HG03280 (cell line): ENCODE measurements around the gene PPP1R7.

Experiments
- ATAC-seq: cut with Tn5 transposase; IDR thresholded peaks from one replicate; pipeline ENCODE4 v1.9.1; 2021; ENCODE audit warnings: mild to moderate bottlenecking, moderate library complexity; ENCODE audit not compliant: unreplicated experiment

The PPP1R7 gene

GRCh38 chr2:241118737-241119505 lies 31.3 kb upstream of the PPP1R7 start:
- ATAC-seq: no peak

GRCh38 chr2:241120440-241120839 lies 29.8 kb upstream of the PPP1R7 start:
- no peak for ATAC-seq

DNA sequence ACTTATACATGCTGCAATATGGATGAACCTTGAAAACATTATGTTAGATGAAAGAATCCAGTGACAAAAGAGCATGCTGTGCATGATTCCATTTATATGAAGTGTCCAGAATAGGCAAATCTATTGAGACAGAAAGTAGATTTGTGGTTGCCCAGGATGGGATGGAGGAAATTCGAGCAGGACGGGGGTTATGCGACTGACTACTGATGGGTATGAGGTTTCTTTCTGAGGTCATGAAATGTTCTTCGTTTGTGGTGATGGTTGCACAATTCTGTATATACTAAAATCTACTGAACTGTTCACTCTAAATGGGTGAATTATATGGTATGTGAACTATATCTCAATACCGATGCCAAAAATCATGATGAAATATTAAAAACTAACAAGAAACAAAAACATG lies 29.3 kb upstream of the PPP1R7 start:
- no peak for ATAC-seq

DNA sequence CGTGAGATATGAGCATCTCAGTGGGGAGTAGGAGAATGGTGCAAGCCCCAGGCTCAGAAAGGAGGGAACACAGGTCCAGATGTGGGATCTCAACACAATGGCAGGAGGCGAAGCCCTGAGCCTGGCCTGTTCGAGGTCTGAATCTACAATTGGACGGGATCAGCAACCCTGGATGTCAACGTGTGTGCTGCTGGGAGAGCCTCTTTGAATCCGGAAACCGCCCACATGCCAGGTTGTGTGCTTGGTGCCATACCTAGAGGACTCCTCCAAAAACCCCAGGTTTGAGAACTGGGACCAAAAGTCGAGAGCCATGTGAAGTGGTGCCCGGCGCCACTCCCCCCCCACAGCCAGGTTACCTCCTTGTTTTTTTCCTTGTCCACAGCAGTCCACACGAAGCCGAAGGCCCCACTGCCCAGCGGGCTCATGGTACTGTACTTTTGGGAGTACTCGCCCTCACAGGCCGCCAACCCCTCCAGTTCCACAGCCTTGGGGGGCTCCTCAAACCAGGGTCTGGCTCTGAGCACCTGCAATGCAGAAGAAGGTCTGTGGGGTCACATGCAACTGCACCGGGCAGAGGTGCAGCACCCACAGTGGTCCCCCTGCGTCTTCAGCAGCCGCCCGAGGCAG lies 27.8 kb upstream of the PPP1R7 start:
- ATAC-seq: no peak

DNA sequence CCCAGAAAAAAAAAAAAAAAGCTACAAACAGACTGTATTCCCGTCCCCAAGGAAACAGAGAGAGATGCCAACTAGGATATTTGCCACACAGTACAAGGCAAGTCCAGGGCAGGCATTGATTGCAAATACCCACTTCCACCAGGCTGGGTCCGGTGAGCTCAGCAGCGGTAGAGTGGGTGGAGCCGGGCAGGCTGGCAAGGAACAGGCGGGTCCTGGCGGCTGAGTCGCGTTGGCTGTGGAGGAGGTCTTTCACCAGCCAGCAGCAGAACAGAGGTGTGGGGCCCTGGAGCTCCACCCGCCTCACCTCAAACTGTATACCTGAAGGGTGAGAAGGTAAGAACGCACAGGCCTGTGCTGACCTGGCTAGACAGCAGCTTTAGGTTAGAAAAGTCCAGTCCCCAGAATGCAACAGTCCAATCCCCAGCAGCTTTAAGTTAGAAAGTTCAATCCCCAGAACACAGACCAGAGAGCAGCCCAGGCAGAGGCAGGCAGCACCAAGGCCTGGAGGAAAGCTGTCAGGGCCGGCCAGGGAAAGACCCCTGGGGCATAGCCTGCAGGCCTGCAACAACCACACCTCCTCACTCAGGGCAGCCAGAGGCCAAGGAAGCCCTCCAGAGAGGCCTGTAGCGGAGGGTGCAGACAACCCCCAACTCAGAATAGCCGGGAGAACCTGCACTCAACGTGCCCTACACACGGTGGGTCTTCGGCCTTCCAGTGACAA lies 26.3 kb upstream of the PPP1R7 start:
- no peak for ATAC-seq

DNA sequence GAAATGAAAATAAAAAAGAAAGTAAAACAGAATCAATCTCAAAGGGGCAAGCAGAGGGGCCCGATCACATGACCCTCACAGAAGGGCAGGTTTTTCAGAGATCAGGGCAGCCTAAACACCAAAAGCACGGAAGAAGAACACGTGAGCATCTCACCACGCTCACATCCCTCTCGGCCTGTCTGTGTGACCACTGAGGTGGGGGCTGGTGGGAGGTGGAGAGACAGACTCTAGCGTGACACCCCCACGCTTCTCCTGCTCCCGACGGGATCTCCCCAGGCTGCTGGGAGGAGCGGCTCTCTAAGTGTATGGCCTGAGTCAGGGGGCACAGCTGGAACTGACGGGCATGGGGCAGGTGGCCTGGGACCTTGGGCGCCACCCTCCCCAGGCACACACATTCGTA lies 24.6 kb upstream of the PPP1R7 start:
- ATAC-seq: no peak

- no peak for ATAC-seq
Observed at GRCh38 chr2:241126201-241126611, 24.1 kb upstream of the PPP1R7 start.

GRCh38 chr2:241126771-241127202 lies 23.5 kb upstream of the PPP1R7 start:
- no peak for ATAC-seq

DNA sequence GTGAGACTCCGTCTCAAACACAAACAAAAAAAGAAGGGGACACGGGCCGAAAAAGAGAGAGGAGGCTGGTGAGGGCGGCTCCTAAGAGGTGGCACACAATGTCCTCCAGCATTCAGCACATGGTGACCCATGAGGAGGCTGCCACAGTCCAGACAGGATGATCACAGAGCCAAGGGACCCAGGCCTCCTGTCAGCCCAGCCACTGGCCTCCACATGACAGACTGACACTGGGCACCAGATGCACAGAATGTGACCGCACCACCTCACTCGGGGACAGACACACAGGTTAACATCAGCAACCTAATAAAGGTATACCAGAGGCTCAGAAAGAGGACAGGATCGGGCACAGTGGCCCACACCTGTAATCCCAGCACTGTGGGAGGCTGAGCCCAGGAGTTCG lies 22.0 kb upstream of the PPP1R7 start:
- no peak for ATAC-seq

- no peak for ATAC-seq
Observed at GRCh38 chr2:241129086-241129871, 21.0 kb upstream of the PPP1R7 start.

- ATAC-seq: no peak
Observed at GRCh38 chr2:241130316-241130715, 20.0 kb upstream of the PPP1R7 start.

GRCh38 chr2:241131531-241131930 lies 18.7 kb upstream of the PPP1R7 start:
- ATAC-seq: no peak

DNA sequence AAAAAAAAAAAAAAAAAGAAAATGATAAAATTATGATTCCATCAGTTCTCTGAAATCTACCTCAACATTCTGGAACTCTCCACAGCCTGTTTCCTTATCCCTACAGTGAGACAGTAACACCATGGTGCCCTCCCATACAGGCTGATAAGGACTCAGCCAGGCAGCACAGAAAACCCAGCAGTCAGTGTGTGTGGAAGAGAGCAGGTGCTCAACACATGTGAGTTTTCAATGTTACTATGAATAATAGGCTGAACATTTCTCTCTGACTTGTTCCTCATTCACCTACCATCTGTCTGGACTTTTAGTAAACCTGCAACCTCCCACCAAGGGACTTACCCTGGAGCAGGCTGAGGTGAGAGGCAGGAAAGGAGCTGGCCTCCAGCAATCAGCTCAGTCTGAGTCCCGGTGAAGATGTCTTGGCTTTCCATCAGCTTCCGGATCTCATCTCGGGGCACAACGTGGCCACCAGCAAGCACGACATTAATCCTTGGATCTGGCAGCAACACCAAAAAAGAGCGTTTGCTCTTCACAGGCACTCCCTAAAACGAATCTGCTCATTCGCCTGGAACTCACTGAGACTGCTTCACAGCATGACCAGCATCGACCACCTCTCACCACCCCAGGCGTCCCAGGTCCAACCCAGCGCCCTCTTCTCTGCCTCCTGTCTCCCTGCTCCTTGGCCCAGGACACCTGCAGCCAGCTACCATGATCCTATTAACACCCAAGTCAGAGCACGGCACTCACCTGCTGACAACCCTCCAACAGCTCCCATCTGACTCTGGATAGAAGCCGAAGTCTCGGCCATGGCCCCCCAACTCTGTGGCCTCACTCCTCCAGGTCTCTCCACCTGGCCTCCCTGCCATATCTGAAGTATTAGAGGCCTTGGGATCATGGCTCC lies 17.5 kb upstream of the PPP1R7 start:
- no peak for ATAC-seq

DNA sequence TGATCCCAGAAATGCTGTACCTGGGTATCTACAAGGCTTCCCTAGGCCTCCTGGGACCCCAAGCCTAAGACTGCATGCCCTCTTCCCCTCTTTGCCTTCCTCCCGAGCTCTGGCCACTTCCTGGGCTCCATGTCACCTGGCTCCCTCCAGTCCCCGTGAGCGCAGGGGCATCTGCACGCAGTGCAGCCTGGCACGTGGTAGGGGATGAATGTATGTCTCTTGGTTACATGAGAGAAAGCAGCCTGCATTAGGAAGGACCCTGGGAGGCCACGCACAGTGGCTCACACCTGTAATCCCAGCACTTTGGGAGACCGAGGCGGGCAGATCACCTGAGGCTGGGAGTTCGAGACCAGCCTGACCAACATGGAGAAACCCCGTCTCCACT lies 16.8 kb upstream of the PPP1R7 start:
- ATAC-seq: no peak

DNA sequence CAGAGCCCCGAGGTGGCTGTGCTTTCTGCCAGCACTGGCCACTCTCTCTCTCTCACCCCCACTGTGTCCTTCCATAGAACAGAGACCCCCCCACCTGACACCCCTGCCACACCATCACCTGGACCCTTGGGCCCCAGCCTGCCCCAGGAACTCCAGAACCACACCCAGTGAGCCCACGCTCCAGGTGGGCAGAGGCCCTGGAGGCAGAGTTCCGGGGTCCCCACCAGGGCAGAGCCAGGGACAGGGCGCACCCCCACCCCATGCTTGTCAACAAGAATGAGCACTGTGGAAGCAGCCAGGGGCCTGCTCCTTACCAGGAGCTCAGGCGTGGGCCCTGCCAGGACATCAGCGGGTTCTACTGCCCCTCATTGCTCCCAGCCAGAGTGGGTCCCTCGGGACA lies 15.6 kb upstream of the PPP1R7 start:
- ATAC-seq: no peak

DNA sequence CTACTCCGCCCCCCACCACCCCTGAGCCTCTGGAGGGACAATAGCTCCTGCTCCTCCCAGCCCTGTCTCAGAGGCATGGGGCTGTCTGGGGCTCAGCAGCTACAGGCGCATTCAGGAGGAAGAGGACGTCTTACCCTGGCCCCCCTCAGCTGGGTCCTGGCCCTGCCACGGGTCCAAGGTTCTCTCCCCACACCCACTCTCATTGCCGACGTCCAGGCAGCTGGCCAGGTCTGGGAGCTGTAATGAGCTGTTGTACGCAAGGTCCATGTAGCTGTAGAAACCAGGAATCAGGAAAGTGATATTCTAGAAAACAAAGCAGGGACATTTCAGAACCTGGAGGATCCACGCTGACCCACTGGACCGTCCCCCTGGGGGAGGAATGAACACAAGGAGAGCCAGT lies 14.5 kb upstream of the PPP1R7 start:
- no peak for ATAC-seq

- ATAC-seq: no peak
Observed at GRCh38 chr2:241136191-241136590, 14.1 kb upstream of the PPP1R7 start.

DNA sequence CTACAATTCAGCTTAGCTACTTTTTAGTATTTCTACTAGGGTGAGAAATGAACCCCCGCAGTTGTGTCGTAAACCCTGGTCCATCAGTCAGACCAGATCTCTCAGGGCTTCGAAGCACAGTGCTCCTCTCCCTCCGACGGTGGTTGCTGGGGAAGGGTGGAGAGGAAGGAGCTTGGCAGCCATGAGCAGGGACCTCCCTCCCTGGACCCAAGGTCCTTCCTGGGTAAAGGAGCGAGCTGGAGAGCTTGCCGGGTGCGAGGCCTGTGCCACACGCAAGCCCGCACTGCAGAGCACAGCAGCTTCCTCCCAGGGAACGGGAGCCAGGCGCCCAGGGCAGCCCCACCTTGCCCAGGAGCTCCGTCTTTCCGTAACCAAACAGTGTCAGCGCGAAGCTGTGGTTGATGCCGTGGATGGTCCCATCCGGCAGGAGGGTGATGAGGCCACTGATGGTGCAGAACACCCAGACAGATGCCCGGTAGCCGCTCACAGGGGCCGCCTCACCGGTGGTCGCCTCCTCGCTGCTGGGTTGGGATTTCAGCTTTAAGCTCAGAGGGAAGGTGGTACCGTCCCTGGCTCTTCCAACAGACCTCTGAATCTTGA lies 13.5 kb upstream of the PPP1R7 start:
- ATAC-seq: no peak

DNA sequence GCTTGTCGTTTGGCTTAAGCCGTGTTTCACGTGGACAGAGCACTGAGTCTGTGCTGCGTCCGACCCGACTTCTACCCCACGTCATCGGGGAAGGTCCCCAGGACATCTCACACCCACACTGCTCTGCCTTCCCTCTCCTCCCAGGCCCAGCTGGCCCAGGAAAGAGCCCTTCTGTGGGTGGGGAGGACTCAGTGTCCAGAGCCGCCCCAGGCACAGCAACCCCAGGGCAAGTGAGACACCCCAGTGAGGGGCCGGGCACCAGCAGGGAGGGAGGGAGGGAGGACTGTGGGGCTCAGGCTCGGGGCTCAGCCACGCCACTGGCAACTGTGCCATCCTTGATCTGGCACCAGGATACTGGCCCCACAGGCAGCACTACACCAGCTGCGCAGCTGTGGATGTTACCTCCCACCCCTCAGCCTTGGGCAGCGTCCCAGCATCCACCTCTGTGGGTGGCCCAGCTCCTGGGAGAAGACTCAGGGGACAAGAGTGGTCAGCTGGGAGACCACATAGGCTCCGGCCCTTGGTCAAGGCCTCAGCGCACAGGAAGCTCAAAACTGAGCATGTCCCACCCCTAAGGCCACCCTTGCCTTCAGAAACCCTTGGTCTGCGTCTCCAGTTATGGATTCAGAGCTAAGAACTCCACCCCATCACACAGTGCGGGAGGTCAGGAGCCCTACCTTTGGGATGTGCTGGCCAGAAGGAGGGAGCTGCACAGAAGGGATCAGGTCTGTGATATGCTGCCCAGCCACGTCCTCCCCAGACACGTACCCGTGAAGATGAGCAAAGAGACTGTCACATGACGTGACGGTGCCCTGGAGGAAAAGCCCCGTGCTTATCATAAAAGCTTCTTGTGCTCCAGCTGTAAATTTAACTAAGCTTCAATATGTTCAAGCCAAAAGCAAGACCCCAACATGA lies 12.7 kb upstream of the PPP1R7 start:
- no peak for ATAC-seq
